GM12878 (cell line): Measurements from ENCODE around the gene PSMB8. TPM values are rescaled to one million over a fixed set of nuclear protein-coding genes. Genes with fewer than 3 reads are reported as not detected.

ENCODE experiments used
- ATAC-seq: fragments of 200-7000 bp; cut with Tn5 transposase; 3 replicates; pipeline ENCODE4 v1.9.1; 2020; ENCODE audit warnings: mild to moderate bottlenecking, moderate library complexity
- BruUV-seq: library from RNA; stranded (reverse); fragments of 400-500 nt; replicated peaks from 2 replicates; lab custom pipeline; 2021; lab: Mats Ljungman, UMichigan
- CTCF ChIA-PET: fragments of 300-600 bp; sonication (Branson Sonifier 250); formaldehyde crosslinking; extraction: SDS; loops from one replicate; lab custom pipeline; 2021; ENCODE audit warnings: inconsistent platforms; lab: Yijun Ruan, JAX
- POLR2A ChIA-PET: fragments of 350-600 bp; formaldehyde crosslinking; extraction: SDS; loops from one replicate; lab custom pipeline; 2021; ENCODE audit warnings: inconsistent platforms; lab: Charles Lee
- RAD21 ChIA-PET: fragments of 300-600 bp; sonication (Branson Sonifier 250); formaldehyde crosslinking; loops from one replicate; lab custom pipeline; 2023; ENCODE audit warnings: antibody characterized with exemption; ENCODE audit not compliant: unreplicated experiment; lab: Charles Lee
- SMC1A ChIA-PET: fragments of 300-600 bp; sonication (Branson Sonifier 250); formaldehyde crosslinking; loops from one replicate; lab custom pipeline; 2023; ENCODE audit not compliant: unreplicated experiment, uncharacterized antibody; lab: Charles Lee
- DNase-seq: peaks from one replicate; pipeline ENCODE4 v3.0.0-alpha.2; 2011; ENCODE audit warnings: low read depth, low spot score
- FAIRE-seq: peaks from 3 replicates; lab custom pipeline; 2011; peaks lifted over from hg19 to GRCh38; lab: Jason Lieb, UNC
- H2AFZ ChIP-seq: 2 replicates; pipeline ENCODE4 v1.6.0; 2011; ENCODE audit warnings: low read depth, low read length, control low read depth; ENCODE audit not compliant: control insufficient read depth
- H3K27ac ChIP-seq: 2 replicates; pipeline ENCODE4 v1.5.1; 2011; ENCODE audit warnings: control low read depth; ENCODE audit not compliant: control insufficient read depth, insufficient read depth
- H3K27me3 ChIP-seq, 2 experiments: replicated peaks in 1 of 2; 2 replicates each; pipeline versions ENCODE4 v1.6.0 to v1.6.1; 2011; ENCODE audit warnings: low read length in 1 of 2; ENCODE audit not compliant: control insufficient read depth in 2 of 2, insufficient read depth in 2 of 2
- H3K36me3 ChIP-seq, 2 experiments: 2 replicates each; pipeline ENCODE4 v1.5.1; 2011; ENCODE audit warnings: low read length in 1 of 2; ENCODE audit not compliant: control insufficient read depth in 2 of 2, insufficient read depth in 2 of 2
- H3K4me1 ChIP-seq: 2 replicates; pipeline ENCODE4 v1.6.1; 2011; ENCODE audit warnings: mild to moderate bottlenecking, low read length, moderate library complexity, mixed read lengths; ENCODE audit not compliant: control insufficient read depth, insufficient read depth
- H3K4me2 ChIP-seq: 2 replicates; pipeline ENCODE4 v1.6.0; 2011; ENCODE audit warnings: control low read depth; ENCODE audit not compliant: control insufficient read depth, insufficient read depth
- H3K4me3 ChIP-seq: fragments of 200-600 bp; sonication (generic); 2 replicates; pipeline ENCODE4 v1.5.1; 2016
- H3K79me2 ChIP-seq: 2 replicates; pipeline ENCODE4 v1.6.0; 2011; ENCODE audit warnings: low read length; ENCODE audit not compliant: control insufficient read depth, insufficient read depth
- H3K9ac ChIP-seq: 2 replicates; pipeline ENCODE4 v1.8.0; 2011; ENCODE audit warnings: low read length, control low read depth, mixed read lengths; ENCODE audit not compliant: control insufficient read depth, insufficient read depth
- H3K9me3 ChIP-seq: replicated peaks from 3 replicates; pipeline ENCODE4 v1.5.1; 2011; ENCODE audit warnings: mild to moderate bottlenecking, low read length; ENCODE audit not compliant: control insufficient read depth, insufficient read depth
- H4K20me1 ChIP-seq: 2 replicates; pipeline ENCODE4 v1.6.0; 2011; ENCODE audit not compliant: control insufficient read depth, insufficient read depth
- ATF7 ChIP-seq: fragments of 450-650 bp; IDR thresholded peaks from 2 replicates; pipeline ENCODE4 v1.6.1; 2016; ENCODE audit warnings: low read depth, mild to moderate bottlenecking
- BCL11A ChIP-seq: IDR thresholded peaks from 2 replicates; pipeline ENCODE4 v1.6.1; 2011; ENCODE audit warnings: low read depth, low read length
- CHD2 ChIP-seq: IDR thresholded peaks from 2 replicates; pipeline ENCODE4 v1.6.1; 2011; ENCODE audit warnings: low read depth, low read length, improper control_type of control experiment, borderline replicate concordance
- EGR1 ChIP-seq, 2 experiments: IDR thresholded peaks; 1 replicate in 1 of 2; 2 replicates in 1 of 2; pipeline ENCODE4 v1.6.1; 2011 to 2012; ENCODE audit warnings: low read depth in 2 of 2, low read length in 2 of 2, borderline replicate concordance in 1 of 2, mild to moderate bottlenecking in 1 of 2, moderate library complexity in 1 of 2
- ETV6 ChIP-seq, 2 experiments: fragments of 450-650 bp in 1 of 2; IDR thresholded peaks in 1 of 2; conservative IDR thresholded peaks in 1 of 2; 2 replicates each; pipeline ENCODE4 v1.6.1; 2014; ENCODE audit warnings: antibody characterized with exemption in 1 of 2, borderline replicate concordance in 1 of 2, low read depth in 1 of 2, mild to moderate bottlenecking in 1 of 2, moderate library complexity in 1 of 2
- HDAC2 ChIP-seq: fragments of 200-600 bp; sonication (generic); IDR thresholded peaks from 2 replicates; pipeline ENCODE4 v1.6.1; 2017
- HDAC6 ChIP-seq: fragments of 200-600 bp; sonication (generic); IDR thresholded peaks from one replicate; pipeline ENCODE4 v1.8.0; 2017; ENCODE audit warnings: antibody characterized with exemption; ENCODE audit not compliant: unreplicated experiment
- LARP7 ChIP-seq: fragments of 450-650 bp; IDR thresholded peaks from 2 replicates; pipeline ENCODE4 v1.6.1; 2017; ENCODE audit warnings: mild to moderate bottlenecking
- NRF1 ChIP-seq: conservative IDR thresholded peaks from 2 replicates; pipeline ENCODE4 v1.6.1; 2011; ENCODE audit warnings: mild to moderate bottlenecking, low read depth, low read length, improper control_type of control experiment
- PAX5 ChIP-seq: IDR thresholded peaks from 2 replicates; pipeline ENCODE4 v1.6.1; 2011; ENCODE audit warnings: low read depth, low read length, borderline replicate concordance
- RCOR1 ChIP-seq: conservative IDR thresholded peaks from 2 replicates; pipeline ENCODE4 v1.6.1; 2012; ENCODE audit warnings: low read depth, low read length, improper control_type of control experiment
- WRNIP1 ChIP-seq: IDR thresholded peaks from 2 replicates; pipeline ENCODE4 v1.6.1; 2011; ENCODE audit warnings: low read depth, low read length, improper control_type of control experiment, borderline replicate concordance
- YBX1 ChIP-seq: fragments of 450-650 bp; IDR thresholded peaks from 2 replicates; pipeline ENCODE4 v1.6.1; 2016; ENCODE audit warnings: antibody characterized with exemption
- YY1 ChIP-seq: IDR thresholded peaks from 2 replicates; pipeline ENCODE4 v1.6.1; 2011; ENCODE audit warnings: low read depth, mild to moderate bottlenecking, low read length
- ZNF622 ChIP-seq: fragments of 450-650 bp; IDR thresholded peaks from 2 replicates; pipeline ENCODE4 v1.6.1; 2017; ENCODE audit warnings: mild to moderate bottlenecking, inconsistent platforms
- WGBS: methylation state at CpG from one replicate; pipeline ENCODE4 v1.1.6; 2016; ENCODE audit warnings: low lambda C conversion rate; ENCODE audit not compliant: insufficient replicate concordance, insufficient coverage; ENCODE audit errors: missing lambda C conversion rate; 5-methylcytosine and 5-hydroxymethylcytosine counted together
- in situ Hi-C: fragments of 300-500 bp; cut with MboI; formaldehyde crosslinking; loops from 9 replicates; pipeline ENCODE4 v1.14.3; 2018; ENCODE audit warnings: mixed read lengths
- intact Hi-C: fragments of 100-400 bp; cut with micrococcal nuclease; formaldehyde crosslinking; loops from one replicate; pipeline ENCODE4 v1.14.2; 2022; ENCODE audit not compliant: unreplicated experiment
- polyA plus RNA-seq, 11 experiments: library from polyadenylated mRNA; depleted of rRNA in 4 of 11; unstranded in 6 of 11; stranded (reverse) in 5 of 11; fragments of >200 nt; fragmentation: Nextera tagmentation in 4 of 11; fragmentation: Illumina TruSeq in 1 of 11; extraction: Ambion mirVana in 4 of 11; extraction: Trizol in 1 of 11; gene quantifications; 1 replicate in 1 of 11; 2 replicates in 10 of 11; pipeline versions ENCODE4 v1.2.1 to v1.2.3, GENCODE V29; 2011 to 2016; ENCODE audit warnings: inconsistent platforms in 2 of 11, missing spikeins in 2 of 11, low read depth in 1 of 11
- total RNA-seq, 4 experiments: library from RNA; depleted of rRNA in 3 of 4; stranded (reverse); fragments of >200 nt in 3 of 4; fragmentation: Illumina TruSeq in 1 of 4; extraction: Trizol in 1 of 4; gene quantifications; 2 replicates each; pipeline versions ENCODE4 v1.2.1 to v1.2.3, GENCODE V29; 2013 to 2021
- TF ChIP-seq, protein P1 (sequence below): IDR thresholded peaks from 2 replicates; pipeline ENCODE4 v1.6.1; 2011; ENCODE audit warnings: mild to moderate bottlenecking, low read depth, low read length, moderate library complexity; ENCODE audit not compliant: insufficient replicate concordance
- TF ChIP-seq, protein P2 (sequence below): fragments of 450-650 bp; IDR thresholded peaks from 2 replicates; pipeline ENCODE4 v1.6.1; 2016; ENCODE audit warnings: mild to moderate bottlenecking, moderate library complexity, borderline replicate concordance
- TF ChIP-seq, protein P3 (sequence below): IDR thresholded peaks from 2 replicates; pipeline ENCODE4 v1.6.1; 2011; ENCODE audit warnings: borderline replicate concordance, low read depth, mild to moderate bottlenecking, moderate library complexity, mixed read lengths, low read length; ENCODE audit not compliant: insufficient read depth; ENCODE audit errors: extremely low read length

PSMB8 gene
- total and polyA plus RNA-seq, 10 of the 15 experiments (the other 5 are each of a cell fraction or from before 2014, with no cell fraction given): 304 to 557 (median 379) TPM

DNA sequence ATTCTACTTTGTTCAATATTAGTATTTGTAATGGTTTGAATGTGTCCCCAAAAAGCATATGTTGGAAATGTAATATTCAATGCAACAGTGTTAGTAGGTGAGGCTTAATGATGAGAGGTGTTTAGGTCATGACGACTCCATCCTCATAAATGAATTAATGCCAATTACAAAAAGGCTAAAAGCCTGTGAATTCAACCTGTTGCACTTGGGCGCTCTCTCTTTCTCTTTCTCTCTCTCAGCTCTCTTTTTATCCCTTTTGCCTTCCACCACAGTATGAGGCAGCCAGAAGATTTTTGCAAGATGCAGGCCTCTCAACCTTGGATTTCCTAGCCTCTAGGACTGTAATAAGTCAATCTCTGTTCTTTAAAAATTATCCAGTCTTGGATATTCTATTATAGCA is 44.7 kb upstream of the PSMB8 start:
- DNase-seq: no peak
- H4K20me1 ChIP-seq: no peaks in the 10 kb centered on the region
- ChIA-PET CTCF (interaction anchor here (1.1 to 12.7 kb wide), 5 partner anchors 45 to 98 kb away, joined by 4 to 260 read pairs (median 4); partner anchors contain the start of gene HLA-DMA), POLR2A (no interaction called here), SMC1A (interaction anchor here (1.0 to 13.8 kb wide), 4 partner anchors 45 to 95 kb away, joined by 5 to 184 read pairs (median 7); partner anchors contain the start of gene HLA-DMA), RAD21 (interaction anchor here (6.5 kb wide), 1 partner anchor 99 kb away, joined by 104 read pairs; no protein-coding TSS in a partner anchor)
- no peaks in the 10 kb centered on the region for H3K4me1 ChIP-seq
- no peak overlapping the region for H2AFZ ChIP-seq
- H3K27ac ChIP-seq: no peak overlapping the region
- no peaks in the 10 kb centered on the region for H3K27me3 ChIP-seq
- no peaks in the 10 kb centered on the region for H3K79me2 ChIP-seq
- H3K4me3 ChIP-seq: no peak overlapping the region
- intact Hi-C loops (loop anchor here (10.0 kb wide), 1 partner anchor 196 kb away; no protein-coding TSS in a partner anchor), in situ Hi-C loops (loop anchor here (5.0 kb wide), 1 partner anchor 99 kb away; no protein-coding TSS in a partner anchor)
- BruUV-seq: no TSS peak
- no peak overlapping the region for H3K9ac ChIP-seq
- ATAC-seq: no peak
- 100% methylated on average over 2 of the region's 2 CpGs for WGBS
- H3K9me3 ChIP-seq: no peaks in the 10 kb centered on the region
- H3K36me3 ChIP-seq: no peaks in the 10 kb centered on the region
- no peak overlapping the region for H3K4me2 ChIP-seq
- no peak for FAIRE-seq
- no peak for TF ChIP-seq ZNF622
- no peak for TF ChIP-seq LARP7
- TF ChIP-seq, protein P1, sequence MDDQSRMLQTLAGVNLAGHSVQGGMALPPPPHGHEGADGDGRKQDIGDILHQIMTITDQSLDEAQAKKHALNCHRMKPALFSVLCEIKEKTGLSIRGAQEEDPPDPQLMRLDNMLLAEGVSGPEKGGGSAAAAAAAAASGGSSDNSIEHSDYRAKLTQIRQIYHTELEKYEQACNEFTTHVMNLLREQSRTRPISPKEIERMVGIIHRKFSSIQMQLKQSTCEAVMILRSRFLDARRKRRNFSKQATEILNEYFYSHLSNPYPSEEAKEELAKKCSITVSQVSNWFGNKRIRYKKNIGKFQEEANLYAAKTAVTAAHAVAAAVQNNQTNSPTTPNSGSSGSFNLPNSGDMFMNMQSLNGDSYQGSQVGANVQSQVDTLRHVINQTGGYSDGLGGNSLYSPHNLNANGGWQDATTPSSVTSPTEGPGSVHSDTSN: no peak
- no peak for TF ChIP-seq NRF1
- no peak for TF ChIP-seq EGR1 (IDR thresholded peaks at IDR 0.05; ENCODE audit: borderline replicate concordance in 1 of 2, low read depth in 2 of 2, low read length in 2 of 2)
- TF ChIP-seq BCL11A: no peak
- no peak for TF ChIP-seq ATF7
- TF ChIP-seq, protein P2, sequence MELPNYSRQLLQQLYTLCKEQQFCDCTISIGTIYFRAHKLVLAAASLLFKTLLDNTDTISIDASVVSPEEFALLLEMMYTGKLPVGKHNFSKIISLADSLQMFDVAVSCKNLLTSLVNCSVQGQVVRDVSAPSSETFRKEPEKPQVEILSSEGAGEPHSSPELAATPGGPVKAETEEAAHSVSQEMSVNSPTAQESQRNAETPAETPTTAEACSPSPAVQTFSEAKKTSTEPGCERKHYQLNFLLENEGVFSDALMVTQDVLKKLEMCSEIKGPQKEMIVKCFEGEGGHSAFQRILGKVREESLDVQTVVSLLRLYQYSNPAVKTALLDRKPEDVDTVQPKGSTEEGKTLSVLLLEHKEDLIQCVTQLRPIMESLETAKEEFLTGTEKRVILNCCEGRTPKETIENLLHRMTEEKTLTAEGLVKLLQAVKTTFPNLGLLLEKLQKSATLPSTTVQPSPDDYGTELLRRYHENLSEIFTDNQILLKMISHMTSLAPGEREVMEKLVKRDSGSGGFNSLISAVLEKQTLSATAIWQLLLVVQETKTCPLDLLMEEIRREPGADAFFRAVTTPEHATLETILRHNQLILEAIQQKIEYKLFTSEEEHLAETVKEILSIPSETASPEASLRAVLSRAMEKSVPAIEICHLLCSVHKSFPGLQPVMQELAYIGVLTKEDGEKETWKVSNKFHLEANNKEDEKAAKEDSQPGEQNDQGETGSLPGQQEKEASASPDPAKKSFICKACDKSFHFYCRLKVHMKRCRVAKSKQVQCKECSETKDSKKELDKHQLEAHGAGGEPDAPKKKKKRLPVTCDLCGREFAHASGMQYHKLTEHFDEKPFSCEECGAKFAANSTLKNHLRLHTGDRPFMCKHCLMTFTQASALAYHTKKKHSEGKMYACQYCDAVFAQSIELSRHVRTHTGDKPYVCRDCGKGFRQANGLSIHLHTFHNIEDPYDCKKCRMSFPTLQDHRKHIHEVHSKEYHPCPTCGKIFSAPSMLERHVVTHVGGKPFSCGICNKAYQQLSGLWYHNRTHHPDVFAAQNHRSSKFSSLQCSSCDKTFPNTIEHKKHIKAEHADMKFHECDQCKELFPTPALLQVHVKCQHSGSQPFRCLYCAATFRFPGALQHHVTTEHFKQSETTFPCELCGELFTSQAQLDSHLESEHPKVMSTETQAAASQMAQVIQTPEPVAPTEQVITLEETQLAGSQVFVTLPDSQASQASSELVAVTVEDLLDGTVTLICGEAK: no peak
- no peak for TF ChIP-seq RCOR1
- TF ChIP-seq, protein P3, sequence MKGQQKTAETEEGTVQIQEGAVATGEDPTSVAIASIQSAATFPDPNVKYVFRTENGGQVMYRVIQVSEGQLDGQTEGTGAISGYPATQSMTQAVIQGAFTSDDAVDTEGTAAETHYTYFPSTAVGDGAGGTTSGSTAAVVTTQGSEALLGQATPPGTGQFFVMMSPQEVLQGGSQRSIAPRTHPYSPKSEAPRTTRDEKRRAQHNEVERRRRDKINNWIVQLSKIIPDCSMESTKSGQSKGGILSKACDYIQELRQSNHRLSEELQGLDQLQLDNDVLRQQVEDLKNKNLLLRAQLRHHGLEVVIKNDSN: no peak
- TF ChIP-seq HDAC2: no peak
- TF ChIP-seq CHD2: no peak
- TF ChIP-seq PAX5: no peak
- no peak for TF ChIP-seq YBX1
- no peak for TF ChIP-seq ETV6 (conservative IDR thresholded peaks at IDR 0.05 in 1 of 2, IDR thresholded peaks at IDR 0.05 in 1 of 2; ENCODE audit: borderline replicate concordance in 1 of 2, low read depth in 1 of 2)
- no peak for TF ChIP-seq WRNIP1
- no peak for TF ChIP-seq YY1
- TF ChIP-seq HDAC6: no peak
